HCT116 (cell line): ENCODE data around the gene KCNG1. TPM values are rescaled to one million over a fixed set of nuclear protein-coding genes. Genes with fewer than 3 reads are reported as not detected.

Experiments
- ATAC-seq: fragments of 200-7000 bp; cut with Tn5 transposase; 2 replicates; pipeline ENCODE4 v1.9.1; 2020; ENCODE audit warnings: mild to moderate bottlenecking, moderate library complexity
- BruUV-seq: library from RNA; stranded (reverse); fragments of 400-500 nt; replicated peaks from 2 replicates; lab custom pipeline; 2021; lab: Mats Ljungman, UMichigan
- CTCF ChIA-PET: fragments of 300-600 bp; sonication (Branson Sonifier 250); formaldehyde crosslinking; loops from one replicate; lab custom pipeline; 2021; ENCODE audit warnings: antibody characterized with exemption; lab: Charles Lee
- POLR2A ChIA-PET: fragments of 300-600, 350-600 bp; sonication (Branson Sonifier 250); formaldehyde crosslinking; loops from one replicate; lab custom pipeline; 2021; ENCODE audit warnings: antibody characterized with exemption; lab: Charles Lee
- RAD21 ChIA-PET, 2 experiments: fragments of 300-600 bp; sonication (Branson Sonifier 250); formaldehyde crosslinking; loops; one replicate each; lab custom pipeline; 2023; ENCODE audit warnings: low total read pairs in 2 of 2; ENCODE audit not compliant: uncharacterized antibody in 2 of 2, unreplicated experiment in 2 of 2, low non-redundant PET in 1 of 2; lab: Charles Lee
- DNase-seq: peaks from one replicate; pipeline ENCODE4 v3.0.0-alpha.2; 2010; ENCODE audit warnings: low read depth, low spot score
- H2AFZ ChIP-seq: fragments of 200-600 bp; shearing (Covaris generic), sonication (generic); 2 replicates; pipeline ENCODE4 v1.6.1; 2017; ENCODE audit warnings: low read depth, mixed run types, mixed read lengths, antibody characterized with exemption, low read length; ENCODE audit not compliant: poor library complexity, severe bottlenecking
- H3K27ac ChIP-seq: 2 replicates; pipeline ENCODE4 v1.5.1; 2012; ENCODE audit warnings: low read depth, low read length
- H3K27me3 ChIP-seq: fragments of 200-600 bp; sonication (generic); 2 replicates; pipeline ENCODE4 v1.6.1; 2016; ENCODE audit warnings: mixed run types, low read length, mixed read lengths; ENCODE audit not compliant: insufficient read depth
- H3K36me3 ChIP-seq, 2 experiments: fragments of 200-500 bp in 1 of 2; fragments of 200-600 bp in 1 of 2; sonication (Bioruptor generic) in 1 of 2; sonication (generic) in 1 of 2; 2 replicates each; pipeline versions ENCODE4 v1.5.1 to v1.6.1; 2014 to 2016; ENCODE audit warnings: low read length in 2 of 2, inconsistent platforms in 1 of 2, mixed read lengths in 1 of 2, mixed run types in 1 of 2; ENCODE audit not compliant: insufficient read depth in 2 of 2, control insufficient read depth in 1 of 2
- H3K4me1 ChIP-seq, 2 experiments: fragments of 200-600 bp in 1 of 2; sonication (generic) in 1 of 2; 2 replicates each; pipeline versions ENCODE4 v1.5.1 to v1.6.1; 2012 to 2017; ENCODE audit warnings: low read length in 2 of 2, inconsistent platforms in 1 of 2, mild to moderate bottlenecking in 1 of 2, mixed read lengths in 1 of 2, mixed run types in 1 of 2, moderate library complexity in 1 of 2; ENCODE audit not compliant: insufficient read depth in 2 of 2, control insufficient read depth in 1 of 2
- H3K4me2 ChIP-seq: fragments of 200-600 bp; sonication (generic); 2 replicates; pipeline ENCODE4 v1.6.1; 2017; ENCODE audit warnings: mixed run types, low read length, mixed read lengths
- H3K4me3 ChIP-seq, 2 experiments: fragments of 200-600 bp in 1 of 2; sonication (generic) in 1 of 2; replicated peaks in 1 of 2; 2 replicates each; pipeline ENCODE4 v1.5.1; 2011 to 2016; ENCODE audit warnings: low read length in 2 of 2, control low read depth in 1 of 2, low read depth in 1 of 2, mild to moderate bottlenecking in 1 of 2, mixed read lengths in 1 of 2, mixed run types in 1 of 2
- H3K79me2 ChIP-seq: fragments of 200-600 bp; sonication (generic); 2 replicates; pipeline ENCODE4 v1.6.1; 2017; ENCODE audit warnings: mild to moderate bottlenecking, mixed run types, low read length, moderate library complexity, mixed read lengths; ENCODE audit not compliant: insufficient read depth
- H3K9ac ChIP-seq: fragments of 200-600 bp; sonication (generic); 2 replicates; pipeline ENCODE4 v1.6.1; 2016; ENCODE audit warnings: low read length, mixed read lengths
- H3K9me2 ChIP-seq: fragments of 200-600 bp; sonication (generic), shearing (Covaris generic); 2 replicates; pipeline ENCODE4 v1.6.1; 2017; ENCODE audit warnings: mixed run types, mild to moderate bottlenecking, moderate library complexity; ENCODE audit not compliant: insufficient read depth
- H3K9me3 ChIP-seq, 2 experiments: fragments of 200-500 bp in 1 of 2; fragments of 200-600 bp in 1 of 2; sonication (Bioruptor generic) in 1 of 2; sonication (generic) in 1 of 2; 2 replicates each; pipeline ENCODE4 v1.6.1; 2014 to 2017; ENCODE audit warnings: low read length in 2 of 2, mixed read lengths in 2 of 2, inconsistent platforms in 1 of 2, low read depth in 1 of 2, mild to moderate bottlenecking in 1 of 2, mixed run types in 1 of 2, moderate library complexity in 1 of 2; ENCODE audit not compliant: control insufficient read depth in 1 of 2, insufficient read depth in 1 of 2
- H4K20me1 ChIP-seq: fragments of 200-600 bp; sonication (generic), shearing (Covaris generic); 2 replicates; pipeline ENCODE4 v1.6.1; 2017; ENCODE audit warnings: mixed run types, mild to moderate bottlenecking, moderate library complexity; ENCODE audit not compliant: insufficient read depth
- CBX3 ChIP-seq: IDR thresholded peaks from 2 replicates; pipeline ENCODE4 v1.6.1; 2012; ENCODE audit warnings: low read depth
- EZH2 ChIP-seq: fragments of 200-600 bp; sonication (generic); IDR thresholded peaks from 2 replicates; pipeline ENCODE4 v1.6.1; 2017; ENCODE audit warnings: antibody characterized with exemption, mixed run types
- EZH2phosphoT487 ChIP-seq: fragments of 200-600 bp; IDR thresholded peaks from 2 replicates; pipeline ENCODE4 v1.6.1; 2018; ENCODE audit warnings: antibody characterized with exemption, borderline replicate concordance
- FOSL1 ChIP-seq: IDR thresholded peaks from 2 replicates; pipeline ENCODE4 v1.6.1; 2012; ENCODE audit warnings: low read depth
- MAX ChIP-seq: IDR thresholded peaks from 2 replicates; pipeline ENCODE4 v1.6.1; 2012
- POLR2A ChIP-seq: IDR thresholded peaks from 2 replicates; pipeline ENCODE4 v1.7.0; 2011; ENCODE audit warnings: borderline replicate concordance; ENCODE audit not compliant: insufficient read depth, insufficient read length; ENCODE audit errors: extremely low read depth
- REST ChIP-seq: IDR thresholded peaks from 2 replicates; pipeline ENCODE4 v1.6.1; 2012; ENCODE audit warnings: low read depth
- SIN3A ChIP-seq: IDR thresholded peaks from 2 replicates; pipeline ENCODE4 v1.6.1; 2012; ENCODE audit warnings: low read depth
- ZFX ChIP-seq: fragments of 450-650 bp; IDR thresholded peaks from 2 replicates; pipeline ENCODE4 v1.6.1; 2017
- intact Hi-C: fragments of 100-400 bp; cut with micrococcal nuclease; formaldehyde crosslinking; loops from 2 replicates; pipeline ENCODE4 v1.10.0; 2022
- total RNA-seq: library from RNA; stranded (reverse); gene quantifications from one replicate; pipeline ENCODE4 v1.2.1, GENCODE V29; 2021; ENCODE audit not compliant: unreplicated experiment

Gene KCNG1
- total RNA-seq, 1 experiment from 2014 or later = 54.6 TPM

- H2AFZ ChIP-seq = no peak overlapping the region
- H3K79me2 ChIP-seq = no peaks in the 10 kb centered on the region
- H3K27me3 ChIP-seq = no peaks in the 10 kb centered on the region
- ChIA-PET POLR2A (no interaction called here), CTCF (no interaction called here), RAD21 (no interaction called here)
- H3K27ac ChIP-seq = no peak overlapping the region
- TF ChIP-seq EZH2phosphoT487 (no peak), REST (no peak), EZH2 (no peak), ZFX (no peak), FOSL1 (no peak), CBX3 (no peak), MAX (no peak), SIN3A (no peak), POLR2A (no peak)
- no peaks in the 10 kb centered on the region for H4K20me1 ChIP-seq
- BruUV-seq = no TSS peak
- intact Hi-C loops = no loop called here
- H3K9ac ChIP-seq = no peak overlapping the region
- H3K4me2 ChIP-seq = no peak overlapping the region
- no peaks in the 10 kb centered on the region for H3K4me1 ChIP-seq
- ATAC-seq (no peak), DNase-seq (no peak)
- H3K9me2 ChIP-seq = no peaks in the 10 kb centered on the region
- H3K4me3 ChIP-seq = no peak overlapping the region
- no peaks in the 10 kb centered on the region for H3K9me3 ChIP-seq
- H3K36me3 ChIP-seq = peaks cover 0 to 2% of the 10 kb centered on the region in 2 experiments; a peak in 2 of 4 replicates
Measured at GRCh38 chr20:51011479-51011878, 11.4 kb downstream of the KCNG1 start.
